ENCODE measurements around the gene RANGRF. TPM values are rescaled to one million over a fixed set of nuclear protein-coding genes. Genes with fewer than 3 reads are reported as not detected.

RANGRF gene
- total and polyA plus RNA-seq, 2 donors (not counting 1 experiment from before 2014, with no cell fraction given), result 48.8 to 83.2 TPM

GRCh38 chr17:8320990-8321389, 32.5 kb downstream of the RANGRF start:
- Histone ChIP-seq H3K4me3 (ENCODE audit: control extremely low read depth in 1 of 5, extremely low read depth in 1 of 5, insufficient read depth in 1 of 5, low read depth in 2 of 5, low read length in 4 of 5) (no peak overlapping the region), H3K4me2 (replicated peaks; ENCODE audit: low read depth, low read length, poor library complexity, severe bottlenecking) (no peak overlapping the region), H3K27ac (ENCODE audit: low read length in 2 of 2) (no peak overlapping the region), H3K79me2 (ENCODE audit: control insufficient read depth, insufficient read depth, low read length) (no peaks in the 10 kb centered on the region), H3K9me3 (ENCODE audit: control extremely low read depth in 1 of 3, control insufficient read depth in 2 of 3, insufficient read depth in 1 of 3, low read length in 2 of 3) (no peaks in the 10 kb centered on the region), H3K4me1 (ENCODE audit: control insufficient read depth in 2 of 2, insufficient read depth in 2 of 2, low read length in 2 of 2) (peaks cover 0 to 8% of the 10 kb centered on the region in 2 donors), H2AFZ (ENCODE audit: insufficient read depth, low read depth, low read length, poor library complexity, severe bottlenecking) (no peak overlapping the region), H4K20me1 (ENCODE audit: control insufficient read depth, insufficient read depth, low read length, poor library complexity, severe bottlenecking) (no peaks in the 10 kb centered on the region), H3K27me3 (replicated peaks in 1 of 4; ENCODE audit: control extremely low read depth in 1 of 4, control insufficient read depth in 3 of 4, insufficient read depth in 4 of 4, low read length in 3 of 4) (peaks cover 0 to 21% (median 6%) of the 10 kb centered on the region in 4 experiments), H3K36me3 (replicated peaks in 1 of 2; ENCODE audit: control extremely low read depth in 1 of 2, control insufficient read depth in 1 of 2, extremely low read depth in 1 of 2, insufficient read depth in 2 of 2, low read length in 1 of 2) (no peaks in the 10 kb centered on the region), H3K9ac (ENCODE audit: low read length) (no peak overlapping the region)
- ATAC-seq (ENCODE audit: low read depth), result no peak
- TF ChIP-seq EZH2 (IDR thresholded peaks at IDR 0.05; ENCODE audit: borderline replicate concordance, insufficient read depth, low read depth, low read length, poor library complexity, severe bottlenecking) (no peak), CTCF (IDR thresholded peaks at IDR 0.05) (no peak)
- intact Hi-C loops (cut with micrococcal nuclease), result no loop called here
- no peak for DNase-seq
- WGBS (ENCODE audit: insufficient coverage), result 72% methylated on average over 6 of the region's 6 CpGs
- H3K4me3 Mint-ChIP-seq, result no peak overlapping the region
- no peaks in the 10 kb centered on the region for H3K9me3 Mint-ChIP-seq (ENCODE audit: insufficient read depth)
- POLR2A ChIA-PET, result no interaction called here
- no peak overlapping the region for H3K27ac Mint-ChIP-seq
- CTCF ChIA-PET, result interaction anchor here (1.7 kb wide), 1 partner anchor 464 kb away, joined by 4 read pairs; no protein-coding TSS in a partner anchor
- peaks cover 30% of the 10 kb centered on the region for H3K27me3 Mint-ChIP-seq
- peaks cover 5% of the 10 kb centered on the region for H3K4me1 Mint-ChIP-seq

GRCh38 chr17:8322061-8322460, 33.6 kb downstream of the RANGRF start:
- peaks cover 32% of the 10 kb centered on the region for H3K27me3 Mint-ChIP-seq

More at GRCh38 chr17:8322061-8322460, 33.6 kb downstream of the RANGRF start:
- Histone ChIP-seq H3K4me2 (replicated peaks; ENCODE audit: low read depth, low read length, poor library complexity, severe bottlenecking) (no peak overlapping the region), H3K36me3 (replicated peaks in 1 of 2; ENCODE audit: control extremely low read depth in 1 of 2, control insufficient read depth in 1 of 2, extremely low read depth in 1 of 2, insufficient read depth in 2 of 2, low read length in 1 of 2) (no peaks in the 10 kb centered on the region), H3K27ac (ENCODE audit: low read length in 2 of 2) (no peak overlapping the region), H3K4me3 (ENCODE audit: control extremely low read depth in 1 of 5, extremely low read depth in 1 of 5, insufficient read depth in 1 of 5, low read depth in 2 of 5, low read length in 4 of 5) (no peak overlapping the region), H4K20me1 (ENCODE audit: control insufficient read depth, insufficient read depth, low read length, poor library complexity, severe bottlenecking) (no peaks in the 10 kb centered on the region), H2AFZ (ENCODE audit: insufficient read depth, low read depth, low read length, poor library complexity, severe bottlenecking) (no peak overlapping the region), H3K9me3 (ENCODE audit: control extremely low read depth in 1 of 3, control insufficient read depth in 2 of 3, insufficient read depth in 1 of 3, low read length in 2 of 3) (peaks cover 0 to 6% (median 0%) of the 10 kb centered on the region in 3 donors), H3K27me3 (replicated peaks in 1 of 4; ENCODE audit: control extremely low read depth in 1 of 4, control insufficient read depth in 3 of 4, insufficient read depth in 4 of 4, low read length in 3 of 4) (peaks cover 0 to 28% (median 11%) of the 10 kb centered on the region in 4 experiments), H3K4me1 (ENCODE audit: control insufficient read depth in 2 of 2, insufficient read depth in 2 of 2, low read length in 2 of 2) (peaks cover 10 to 19% of the 10 kb centered on the region in 2 donors), H3K79me2 (ENCODE audit: control insufficient read depth, insufficient read depth, low read length) (no peaks in the 10 kb centered on the region), H3K9ac (ENCODE audit: low read length) (no peak overlapping the region)
- Mint-ChIP-seq H3K4me1 (peaks cover 13% of the 10 kb centered on the region), H3K9me3 (ENCODE audit: insufficient read depth) (no peaks in the 10 kb centered on the region), H3K4me3 (no peak overlapping the region), H3K27ac (no peak overlapping the region)
- ChIA-PET CTCF (interaction anchor here (1.7 kb wide), 1 partner anchor 463 kb away, joined by 4 read pairs; no protein-coding TSS in a partner anchor), POLR2A (no interaction called here)
- intact Hi-C loops (cut with micrococcal nuclease), result no loop called here
- ATAC-seq (ENCODE audit: low read depth) (no peak), DNase-seq (no peak)
- WGBS (ENCODE audit: insufficient coverage), result 94% methylated on average over 8 of the region's 8 CpGs
- TF ChIP-seq EZH2 (IDR thresholded peaks at IDR 0.05; ENCODE audit: borderline replicate concordance, insufficient read depth, low read depth, low read length, poor library complexity, severe bottlenecking) (no peak), CTCF (IDR thresholded peaks at IDR 0.05) (no peak)

Data from B cell (primary cell).